ENCODE measurements around the gene NQO2.

NQO2 gene

GRCh38 chr6:2999618-3000557, at the start of gene NQO2:
TSS of gene NQO2 (plus strand) at chr6:2999894. CDS start at chr6:3006553, 6,659 bp downstream.
- peak; percentile 86 to 90 for DNase-seq (ENCODE audit: low read depth in 1 of 2, low spot score in 1 of 2)
- no peak for TF ChIP-seq JUND (IDR thresholded peaks at IDR 0.05; ENCODE audit: low read depth)
- in situ Hi-C loops (cut with HindIII; ENCODE audit: low pct_unique_long_range_greater_than_20kb, low sequenced_read_pairs) = no loop called here

- no peak for TF ChIP-seq JUND (IDR thresholded peaks at IDR 0.05; ENCODE audit: low read depth)
- no peak for DNase-seq (ENCODE audit: low read depth in 1 of 2, low spot score in 1 of 2)
- in situ Hi-C loops (cut with HindIII; ENCODE audit: low pct_unique_long_range_greater_than_20kb, low sequenced_read_pairs) = no loop called here
Measured at GRCh38 chr6:2950713-2951112, 49.0 kb upstream of the NQO2 start.

- DNase-seq (ENCODE audit: low read depth in 1 of 2, low spot score in 1 of 2) = no peak
- in situ Hi-C loops (cut with HindIII; ENCODE audit: low pct_unique_long_range_greater_than_20kb, low sequenced_read_pairs) = no loop called here
- no peak for TF ChIP-seq JUND (IDR thresholded peaks at IDR 0.05; ENCODE audit: low read depth)
Measured at GRCh38 chr6:2951728-2952127, 48.0 kb upstream of the NQO2 start.

- in situ Hi-C loops (cut with HindIII; ENCODE audit: low pct_unique_long_range_greater_than_20kb, low sequenced_read_pairs) = no loop called here
- TF ChIP-seq JUND (IDR thresholded peaks at IDR 0.05; ENCODE audit: low read depth) = no peak
- DNase-seq (ENCODE audit: low read depth in 1 of 2, low spot score in 1 of 2) = peak in 1 of 2 experiments; percentile 54
Measured at GRCh38 chr6:2952557-2953095, 47.1 kb upstream of the NQO2 start.

- DNase-seq (ENCODE audit: low read depth in 1 of 2, low spot score in 1 of 2) = no peak
- TF ChIP-seq JUND (IDR thresholded peaks at IDR 0.05; ENCODE audit: low read depth) = no peak
- in situ Hi-C loops (cut with HindIII; ENCODE audit: low pct_unique_long_range_greater_than_20kb, low sequenced_read_pairs) = no loop called here
Measured at GRCh38 chr6:2953098-2953497, 46.6 kb upstream of the NQO2 start.

GRCh38 chr6:2956930-2957685, 42.6 kb upstream of the NQO2 start:
- TF ChIP-seq JUND (IDR thresholded peaks at IDR 0.05; ENCODE audit: low read depth) = no peak
- DNase-seq (ENCODE audit: low read depth in 1 of 2, low spot score in 1 of 2) = no peak
- in situ Hi-C loops (cut with HindIII; ENCODE audit: low pct_unique_long_range_greater_than_20kb, low sequenced_read_pairs) = no loop called here

GRCh38 chr6:2957696-2958330, 41.9 kb upstream of the NQO2 start:
- no peak for DNase-seq (ENCODE audit: low read depth in 1 of 2, low spot score in 1 of 2)
- in situ Hi-C loops (cut with HindIII; ENCODE audit: low pct_unique_long_range_greater_than_20kb, low sequenced_read_pairs) = no loop called here
- TF ChIP-seq JUND (IDR thresholded peaks at IDR 0.05; ENCODE audit: low read depth) = no peak

GRCh38 chr6:2958331-2958711, 41.4 kb upstream of the NQO2 start:
- no peak for TF ChIP-seq JUND (IDR thresholded peaks at IDR 0.05; ENCODE audit: low read depth)
- DNase-seq (ENCODE audit: low read depth in 1 of 2, low spot score in 1 of 2) = no peak
- in situ Hi-C loops (cut with HindIII; ENCODE audit: low pct_unique_long_range_greater_than_20kb, low sequenced_read_pairs) = no loop called here

GRCh38 chr6:2958776-2959175, 40.9 kb upstream of the NQO2 start:
- DNase-seq (ENCODE audit: low read depth in 1 of 2, low spot score in 1 of 2) = no peak
- in situ Hi-C loops (cut with HindIII; ENCODE audit: low pct_unique_long_range_greater_than_20kb, low sequenced_read_pairs) = no loop called here
- no peak for TF ChIP-seq JUND (IDR thresholded peaks at IDR 0.05; ENCODE audit: low read depth)

- DNase-seq (ENCODE audit: low read depth in 1 of 2, low spot score in 1 of 2) = no peak
- in situ Hi-C loops (cut with HindIII; ENCODE audit: low pct_unique_long_range_greater_than_20kb, low sequenced_read_pairs) = no loop called here
Measured at GRCh38 chr6:2959909-2960719, 39.6 kb upstream of the NQO2 start.

GRCh38 chr6:2960935-2961334, 38.8 kb upstream of the NQO2 start:
- in situ Hi-C loops (cut with HindIII; ENCODE audit: low pct_unique_long_range_greater_than_20kb, low sequenced_read_pairs) = no loop called here
- no peak for TF ChIP-seq JUND (IDR thresholded peaks at IDR 0.05; ENCODE audit: low read depth)
- peak in 1 of 2 experiments; percentile 8 for DNase-seq (ENCODE audit: low read depth in 1 of 2, low spot score in 1 of 2)

More at GRCh38 chr6:2959909-2960719, 39.6 kb upstream of the NQO2 start:
- TF ChIP-seq JUND (IDR thresholded peaks at IDR 0.05; ENCODE audit: low read depth) = no peak

- in situ Hi-C loops (cut with HindIII; ENCODE audit: low pct_unique_long_range_greater_than_20kb, low sequenced_read_pairs) = no loop called here
- TF ChIP-seq JUND (IDR thresholded peaks at IDR 0.05; ENCODE audit: low read depth) = no peak
- peak in 1 of 2 experiments; percentile 55 for DNase-seq (ENCODE audit: low read depth in 1 of 2, low spot score in 1 of 2)
Measured at GRCh38 chr6:2961506-2961905, 38.2 kb upstream of the NQO2 start.
